Psoas muscle (tissue), 8 donors: ENCODE results near the gene CAPN8. TPM values are rescaled to one million over a fixed set of nuclear protein-coding genes. Genes with fewer than 3 reads are reported as not detected.

Experiments used
- ATAC-seq, 4 donors: fragments of 200-7000 bp; cut with Tn5 transposase; one replicate each; pipeline ENCODE4 v1.9.1; 2020; ENCODE audit warnings: moderate library complexity in 3 of 4, mild to moderate bottlenecking in 2 of 4
- DNase-seq, 2 donors: peaks; one replicate each; pipeline ENCODE4 v3.0.0-alpha.2; 2020
- H3K27ac ChIP-seq: fragments of 200-600 bp; one replicate; pipeline ENCODE4 v1.8.0; 2022
- H3K27me3 ChIP-seq, 3 donors: fragments of 200-600 bp in 1 of 3; one replicate each; pipeline versions ENCODE4 v1.6.1 to v1.8.0; 2013 to 2022; ENCODE audit warnings: low read length in 2 of 3, mild to moderate bottlenecking in 2 of 3, moderate library complexity in 1 of 3; ENCODE audit not compliant: insufficient read depth in 3 of 3
- H3K36me3 ChIP-seq, 2 donors: fragments of 200-600 bp in 1 of 2; one replicate each; pipeline versions ENCODE4 v1.6.1 to v1.8.0; 2013 to 2022; ENCODE audit warnings: low read depth in 1 of 2, mild to moderate bottlenecking in 1 of 2, moderate library complexity in 1 of 2; ENCODE audit not compliant: insufficient read depth in 1 of 2
- H3K4me1 ChIP-seq: fragments of 200-600 bp; one replicate; pipeline ENCODE4 v1.8.0; 2022
- H3K4me3 ChIP-seq: fragments of 200-600 bp; one replicate; pipeline ENCODE4 v1.8.0; 2022; ENCODE audit warnings: mild to moderate bottlenecking
- H3K9me3 ChIP-seq: fragments of 200-600 bp; one replicate; pipeline ENCODE4 v1.8.0; 2022
- WGBS, 3 donors: extraction: QIAGEN DNeasy Blood & Tissue Kit; methylation state at CpG; one replicate each; pipeline versions ENCODE4 v1.1.6 to v1.1.7; 2013; 5-methylcytosine and 5-hydroxymethylcytosine counted together
- intact Hi-C, 2 donors: fragments of 100-400 bp; cut with DNase I; formaldehyde crosslinking; loops; one replicate each; pipeline versions ENCODE4 v1.11.0 to v1.14.2; 2022
- polyA plus RNA-seq, 3 donors: library from polyadenylated mRNA; stranded (reverse); fragments of 200-250 nt; gene quantifications; one replicate each; pipeline ENCODE4 v1.2.3, GENCODE V29; 2013
- total RNA-seq, 4 donors: library from RNA; stranded (reverse); fragmentation: NEBNext Ultra II Directional in 2 of 4; extraction: Animal tissue kit (Norgen Biotek cat#: 25700) in 2 of 4; gene quantifications; one replicate each; pipeline versions ENCODE4 v1.2.1 to v1.2.4, GENCODE V29; 2021 to 2023
- TF ChIP-seq, protein P1 (sequence below): fragments of 200-600 bp; IDR thresholded peaks from one replicate; pipeline ENCODE4 v1.8.0; 2022; ENCODE audit warnings: antibody characterized with exemption
- donor health status: healthy with polysubstance abuse.
- donor health status: DM: no; HTN: no; CAD: no; lungs with moderate emphysema.
- donor health status: Bipolar disorder and iron deficiency.
- donor health status: healthy.
- donor health status: DM: yes; HTN: yes; CAD: no.
- donor health status: DM: no; HTN: no; CAD: no.
- donor health status: DM: no; HTN: no; CAD: no.
- donor health status: DM: yes; HTN: yes; CAD: no.

CAPN8 gene
- total and polyA plus RNA-seq, 7 donors: 0.04 to 5.4 (median 0.78) TPM; not detected in 2

GRCh38 chr1:223540485-223541106 lies 124.9 kb downstream of the CAPN8 start:
- Histone ChIP-seq H3K4me3 (no peak overlapping the region), H3K9me3 (no peaks in the 10 kb centered on the region), H3K27me3 (peaks cover 0 to 4% (median 0%) of the 10 kb centered on the region in 3 donors), H3K27ac (no peak overlapping the region), H3K4me1 (no peaks in the 10 kb centered on the region), H3K36me3 (no peaks in the 10 kb centered on the region)
- TF ChIP-seq, protein P1, sequence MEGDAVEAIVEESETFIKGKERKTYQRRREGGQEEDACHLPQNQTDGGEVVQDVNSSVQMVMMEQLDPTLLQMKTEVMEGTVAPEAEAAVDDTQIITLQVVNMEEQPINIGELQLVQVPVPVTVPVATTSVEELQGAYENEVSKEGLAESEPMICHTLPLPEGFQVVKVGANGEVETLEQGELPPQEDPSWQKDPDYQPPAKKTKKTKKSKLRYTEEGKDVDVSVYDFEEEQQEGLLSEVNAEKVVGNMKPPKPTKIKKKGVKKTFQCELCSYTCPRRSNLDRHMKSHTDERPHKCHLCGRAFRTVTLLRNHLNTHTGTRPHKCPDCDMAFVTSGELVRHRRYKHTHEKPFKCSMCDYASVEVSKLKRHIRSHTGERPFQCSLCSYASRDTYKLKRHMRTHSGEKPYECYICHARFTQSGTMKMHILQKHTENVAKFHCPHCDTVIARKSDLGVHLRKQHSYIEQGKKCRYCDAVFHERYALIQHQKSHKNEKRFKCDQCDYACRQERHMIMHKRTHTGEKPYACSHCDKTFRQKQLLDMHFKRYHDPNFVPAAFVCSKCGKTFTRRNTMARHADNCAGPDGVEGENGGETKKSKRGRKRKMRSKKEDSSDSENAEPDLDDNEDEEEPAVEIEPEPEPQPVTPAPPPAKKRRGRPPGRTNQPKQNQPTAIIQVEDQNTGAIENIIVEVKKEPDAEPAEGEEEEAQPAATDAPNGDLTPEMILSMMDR: no peak
- 77 to 86% (median 81%) methylated on average over 11 of the region's 11 CpGs for WGBS, 3 donors
- intact Hi-C loops: no loop called here
- ATAC-seq (no peak), DNase-seq (no peak)

DNA sequence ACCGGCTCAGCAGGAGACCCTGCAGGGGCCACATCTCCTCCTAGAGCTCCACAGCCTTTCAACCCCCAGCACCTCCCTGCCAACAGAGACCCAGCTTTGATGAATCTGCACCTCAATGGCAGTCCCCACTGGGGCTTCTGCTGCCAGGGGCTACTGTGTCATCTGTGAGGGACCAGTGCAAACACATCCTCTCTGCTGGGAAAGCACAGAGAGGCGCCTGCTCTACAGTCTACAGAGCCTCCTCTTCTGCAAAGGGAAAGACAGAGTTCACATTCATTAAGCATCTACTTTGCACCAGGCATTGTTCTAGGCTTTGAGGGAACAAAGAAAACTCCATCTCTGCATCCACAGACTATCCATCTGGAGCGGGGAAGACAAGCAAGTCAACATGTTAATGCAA lies 125.8 kb downstream of the CAPN8 start:
- intact Hi-C loops: no loop called here
- H3K9me3 ChIP-seq: no peaks in the 10 kb centered on the region
- peaks cover 0 to 4% (median 0%) of the 10 kb centered on the region in 3 donors for H3K27me3 ChIP-seq
- WGBS, 3 donors: 84 to 88% (median 86%) methylated on average over 3 of the region's 3 CpGs
- no peaks in the 10 kb centered on the region for H3K36me3 ChIP-seq
- no peak overlapping the region for H3K4me3 ChIP-seq
- ATAC-seq: no peak
- no peak for DNase-seq
- H3K27ac ChIP-seq: no peak overlapping the region
- no peaks in the 10 kb centered on the region for H3K4me1 ChIP-seq
- TF ChIP-seq, protein P1: no peak

DNA sequence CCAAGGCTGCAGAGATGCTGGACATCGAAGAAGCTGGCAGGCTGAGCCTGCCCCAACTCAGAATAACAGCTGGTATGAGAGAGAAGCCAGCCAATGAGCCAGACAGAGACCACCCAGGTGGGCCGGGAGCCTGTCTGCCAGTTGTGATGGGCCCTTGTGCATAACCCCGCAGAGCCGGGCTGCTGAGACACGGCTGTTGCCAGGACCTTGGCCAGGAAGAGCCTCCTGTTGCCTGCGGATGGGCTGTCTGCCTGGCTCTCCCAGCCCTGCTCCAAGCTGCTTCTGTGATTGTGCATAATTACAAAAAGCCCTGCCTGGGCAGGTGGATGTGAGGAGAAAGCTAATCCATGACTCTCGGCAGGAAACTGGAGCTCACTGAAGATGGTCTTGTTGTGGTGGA lies 126.5 kb downstream of the CAPN8 start:
- ATAC-seq (no peak), DNase-seq (no peak)
- no peaks in the 10 kb centered on the region for H3K36me3 ChIP-seq
- TF ChIP-seq, protein P1: no peak
- intact Hi-C loops: no loop called here
- peaks cover 0 to 4% (median 0%) of the 10 kb centered on the region in 3 donors for H3K27me3 ChIP-seq
- H3K4me3 ChIP-seq: no peak overlapping the region
- no peaks in the 10 kb centered on the region for H3K9me3 ChIP-seq
- WGBS, 3 donors: 37 to 45% (median 37%) methylated on average over 7 of the region's 7 CpGs
- no peak overlapping the region for H3K27ac ChIP-seq
- H3K4me1 ChIP-seq: no peaks in the 10 kb centered on the region

DNA sequence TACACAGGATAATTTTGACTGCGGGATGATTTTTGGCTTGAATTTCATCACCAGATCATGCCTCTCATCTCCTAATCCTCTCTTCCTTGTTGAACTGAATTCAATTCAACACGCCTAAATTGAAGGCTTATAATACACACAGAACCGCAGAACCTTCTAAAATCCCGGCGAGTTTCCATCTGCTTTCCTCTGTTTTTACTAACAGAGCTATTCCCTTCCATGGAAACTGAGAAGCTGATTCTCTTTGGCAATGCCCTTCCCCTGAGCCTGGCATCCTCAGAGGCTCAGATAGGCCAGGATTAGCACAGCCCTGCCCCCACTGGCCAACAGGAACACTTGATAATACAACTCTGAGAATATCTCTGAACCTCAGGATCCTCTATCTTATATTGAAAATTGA lies 130.2 kb downstream of the CAPN8 start:
- Histone ChIP-seq H3K9me3 (no peaks in the 10 kb centered on the region), H3K27me3 (peaks cover 0 to 4% (median 0%) of the 10 kb centered on the region in 3 donors), H3K4me1 (no peaks in the 10 kb centered on the region), H3K4me3 (no peak overlapping the region), H3K36me3 (no peaks in the 10 kb centered on the region), H3K27ac (no peak overlapping the region)
- ATAC-seq: peak in 3 of 4 donors; percentile 61 to 80 (median 72)
- 24 to 42% (median 32%) methylated on average over 5 of the region's 5 CpGs for WGBS, 3 donors
- TF ChIP-seq, protein P1: no peak
- intact Hi-C loops: no loop called here
- no peak for DNase-seq

DNA sequence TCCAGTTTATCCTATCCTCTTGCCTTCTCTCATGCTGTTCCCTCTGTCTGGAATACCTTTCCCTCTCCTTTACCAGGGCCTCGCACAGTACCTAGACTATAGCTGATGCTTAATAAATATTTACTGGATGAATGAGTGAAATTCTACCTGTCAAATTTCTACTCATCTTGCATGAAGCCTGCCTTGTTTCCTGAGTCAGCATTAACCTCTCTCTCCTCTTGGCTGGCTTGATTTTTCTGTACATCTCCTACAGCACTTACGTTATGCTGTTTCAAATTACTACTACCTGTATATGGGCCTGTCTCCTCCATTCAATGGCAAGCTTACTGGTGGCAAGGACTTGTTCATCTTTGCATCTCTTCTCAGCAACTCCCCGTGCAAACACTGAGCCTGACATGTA lies 130.8 kb downstream of the CAPN8 start:
- TF ChIP-seq, protein P1: no peak
- peaks cover 0 to 4% (median 0%) of the 10 kb centered on the region in 3 donors for H3K27me3 ChIP-seq
- DNase-seq (no peak), ATAC-seq (no peak)
- WGBS, 3 donors: 59 to 74% (median 65%) methylated on average over 3 of the region's 3 CpGs
- no peak overlapping the region for H3K27ac ChIP-seq
- H3K9me3 ChIP-seq: no peaks in the 10 kb centered on the region
- no peaks in the 10 kb centered on the region for H3K4me1 ChIP-seq
- no peaks in the 10 kb centered on the region for H3K36me3 ChIP-seq
- no peak overlapping the region for H3K4me3 ChIP-seq
- intact Hi-C loops: loop anchor here (5.0 kb wide), 2 partner anchors 143 to 148 kb away; no protein-coding TSS in a partner anchor
